ENCODE data around the gene SRSF8.

DNA sequence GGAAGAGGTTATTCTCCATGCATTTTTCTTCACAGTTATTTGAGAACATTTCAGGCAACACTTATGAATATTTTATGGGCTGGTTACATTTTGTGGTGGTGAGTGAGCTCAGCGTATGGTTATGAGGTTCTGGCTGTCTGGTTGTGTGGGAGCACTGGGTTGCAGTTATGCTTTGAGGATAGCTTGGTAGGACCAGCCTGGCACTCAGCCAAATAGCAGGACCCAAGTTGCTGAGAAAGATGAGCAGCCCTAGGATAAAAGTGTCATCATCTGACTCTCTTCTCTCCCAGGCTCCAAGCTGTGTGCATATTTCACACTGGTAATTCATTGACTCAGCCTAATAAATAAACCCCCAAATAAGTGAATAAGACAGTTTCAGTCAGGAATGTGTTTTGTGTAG lies 8.1 kb upstream of the SRSF8 start:
- TF ChIP-seq SIN3A (IDR thresholded peaks at IDR 0.05; ENCODE audit: borderline replicate concordance, insufficient read depth, low read depth, low read length) = no peak
- no peak for TF ChIP-seq CTCF (IDR thresholded peaks at IDR 0.05)
